K562 (cell line): Measurements from ENCODE around the gene TMEM87A. TPM values are rescaled to one million over a fixed set of nuclear protein-coding genes. Genes with fewer than 3 reads are reported as not detected.

ENCODE experiments used
- ETV1 ChIP-seq: fragments of 450-650 bp; conservative IDR thresholded peaks from 2 replicates; pipeline ENCODE4 v1.6.1; 2016; ENCODE audit warnings: missing genetic modification characterization, control low read depth, low read depth, missing compliant biosample characterization
- GTF3C2 ChIP-seq: IDR thresholded peaks from 3 replicates; pipeline ENCODE4 v1.6.1; 2011; ENCODE audit warnings: borderline replicate concordance, mild to moderate bottlenecking, moderate library complexity; ENCODE audit not compliant: insufficient read length; ENCODE audit errors: extremely low read depth
- HDAC6 ChIP-seq: IDR thresholded peaks from 2 replicates; pipeline ENCODE4 v1.6.1; 2012; ENCODE audit warnings: low read depth, mild to moderate bottlenecking, control low read depth, inconsistent platforms, low read length, moderate library complexity
- MAFG ChIP-seq: fragments of 450-650 bp; conservative IDR thresholded peaks from 2 replicates; pipeline ENCODE4 v1.6.1; 2016; ENCODE audit warnings: missing genetic modification characterization, missing compliant biosample characterization
- NFRKB ChIP-seq: fragments of 450-650 bp; IDR thresholded peaks from 2 replicates; pipeline ENCODE4 v1.6.1; 2016; ENCODE audit warnings: low read depth
- PHB ChIP-seq: fragments of 250-450 bp; sonication (Bioruptor Pico); IDR thresholded peaks from 2 replicates; pipeline ENCODE4 v1.5.0; 2021
- PRPF4 ChIP-seq: fragments of 200-400 bp; formaldehyde crosslinking; IDR thresholded peaks from one replicate; pipeline ENCODE4 v1.6.1; 2017; ENCODE audit warnings: low read length, low read depth, mild to moderate bottlenecking; ENCODE audit not compliant: insufficient read depth, poor library complexity, severe bottlenecking
- TAF7 ChIP-seq: fragments of 450-650 bp; IDR thresholded peaks from 2 replicates; pipeline ENCODE4 v1.6.1; 2016; ENCODE audit warnings: missing genetic modification characterization, missing compliant biosample characterization
- TSC22D4 ChIP-seq: fragments of 450-650 bp; IDR thresholded peaks from 2 replicates; pipeline ENCODE4 v1.6.1; 2016; ENCODE audit warnings: missing genetic modification characterization, missing biosample characterization, control low read depth
- ZNF24 ChIP-seq: fragments of 450-650 bp; IDR thresholded peaks from 2 replicates; pipeline ENCODE4 v1.6.1; 2016
- ZNF780A ChIP-seq: fragments of 250-450 bp; sonication (Bioruptor Pico); IDR thresholded peaks from 2 replicates; pipeline ENCODE4 v1.5.0; 2021; ENCODE audit warnings: mild to moderate bottlenecking
- polyA plus RNA-seq, 8 experiments: library from polyadenylated mRNA; depleted of rRNA in 4 of 8; stranded (reverse) in 5 of 8; unstranded in 3 of 8; fragments of >200 nt; fragmentation: Nextera tagmentation in 2 of 8; fragmentation: Illumina TruSeq in 1 of 8; extraction: Ambion mirVana in 2 of 8; extraction: Trizol in 1 of 8; gene quantifications; 2 replicates each; pipeline versions ENCODE4 v1.2.1 to v1.2.3, GENCODE V29; 2011 to 2014; ENCODE audit warnings: inconsistent platforms in 1 of 8, missing spikeins in 1 of 8
- total RNA-seq, 7 experiments: library from RNA; depleted of rRNA in 6 of 7; stranded (reverse); fragments of >200 nt in 6 of 7; fragmentation: Illumina TruSeq in 2 of 7; extraction: Trizol in 2 of 7; gene quantifications; 2 replicates each; pipeline versions ENCODE4 v1.2.1 to v1.2.3, GENCODE V29; 2011 to 2021; ENCODE audit warnings: low replicate concordance in 1 of 7
- TF ChIP-seq, protein P1 (sequence below): sonication (generic); formaldehyde crosslinking; IDR thresholded peaks from 2 replicates; pipeline ENCODE4 v1.8.0; 2022; ENCODE audit warnings: mild to moderate bottlenecking, low read depth, missing genetic modification reagents
- TF ChIP-seq, protein P2 (sequence below): sonication (generic); formaldehyde crosslinking; IDR thresholded peaks from 2 replicates; pipeline ENCODE4 v1.8.0; 2023; ENCODE audit warnings: mild to moderate bottlenecking, missing genetic modification reagents
- TF ChIP-seq, protein P3 (sequence below): fragments of 250-450 bp; sonication (Bioruptor Pico); IDR thresholded peaks from 2 replicates; pipeline ENCODE4 v1.5.1; 2021; ENCODE audit warnings: mild to moderate bottlenecking

Gene TMEM87A
- total and polyA plus RNA-seq, 9 of the 15 experiments (the other 6 are each of a cell fraction or from before 2014, with no cell fraction given), result 16.6 to 43.3 (median 29.6) TPM

DNA sequence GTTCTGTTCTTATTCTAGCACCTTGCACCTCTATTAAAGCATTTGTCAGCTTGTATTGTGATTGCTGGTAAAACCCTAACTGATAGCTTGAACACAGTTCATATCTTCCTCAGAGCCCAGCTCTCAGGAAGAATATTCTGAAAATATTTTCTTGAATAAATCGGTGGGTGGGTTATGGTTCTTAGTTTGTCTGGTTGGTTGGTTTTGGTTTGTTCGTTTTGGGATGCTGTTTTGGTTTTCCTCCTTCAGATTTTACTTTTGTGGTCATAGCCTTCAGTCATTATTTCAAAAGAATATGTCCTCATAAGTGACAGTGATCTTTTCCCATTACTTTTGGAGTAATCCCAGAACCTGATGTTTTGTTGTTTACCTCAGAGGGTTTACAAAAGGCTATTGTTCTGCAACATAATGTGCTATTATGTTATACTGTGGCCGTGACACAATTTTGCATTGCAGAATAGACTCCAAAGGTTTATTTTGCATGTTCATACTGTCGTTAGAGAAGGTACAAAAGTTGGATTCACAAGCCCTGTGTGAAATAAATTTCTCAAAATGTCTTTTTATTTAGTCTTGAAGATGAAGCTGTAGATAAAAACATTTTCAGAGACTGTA lies 2.7 kb upstream of the TMEM87A start (continued):
- TF ChIP-seq PRPF4, result no peak
- no peak for TF ChIP-seq HDAC6
- TF ChIP-seq ZNF24, result no peak
- TF ChIP-seq, protein P1, sequence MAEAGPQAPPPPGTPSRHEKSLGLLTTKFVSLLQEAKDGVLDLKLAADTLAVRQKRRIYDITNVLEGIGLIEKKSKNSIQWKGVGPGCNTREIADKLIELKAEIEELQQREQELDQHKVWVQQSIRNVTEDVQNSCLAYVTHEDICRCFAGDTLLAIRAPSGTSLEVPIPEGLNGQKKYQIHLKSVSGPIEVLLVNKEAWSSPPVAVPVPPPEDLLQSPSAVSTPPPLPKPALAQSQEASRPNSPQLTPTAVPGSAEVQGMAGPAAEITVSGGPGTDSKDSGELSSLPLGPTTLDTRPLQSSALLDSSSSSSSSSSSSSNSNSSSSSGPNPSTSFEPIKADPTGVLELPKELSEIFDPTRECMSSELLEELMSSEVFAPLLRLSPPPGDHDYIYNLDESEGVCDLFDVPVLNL (CRISPR knock-in tag), result no peak
- no peak for TF ChIP-seq TSC22D4 (tag)
- TF ChIP-seq NFRKB, result no peak
- TF ChIP-seq ZNF780A, result no peak
- TF ChIP-seq, protein P2, sequence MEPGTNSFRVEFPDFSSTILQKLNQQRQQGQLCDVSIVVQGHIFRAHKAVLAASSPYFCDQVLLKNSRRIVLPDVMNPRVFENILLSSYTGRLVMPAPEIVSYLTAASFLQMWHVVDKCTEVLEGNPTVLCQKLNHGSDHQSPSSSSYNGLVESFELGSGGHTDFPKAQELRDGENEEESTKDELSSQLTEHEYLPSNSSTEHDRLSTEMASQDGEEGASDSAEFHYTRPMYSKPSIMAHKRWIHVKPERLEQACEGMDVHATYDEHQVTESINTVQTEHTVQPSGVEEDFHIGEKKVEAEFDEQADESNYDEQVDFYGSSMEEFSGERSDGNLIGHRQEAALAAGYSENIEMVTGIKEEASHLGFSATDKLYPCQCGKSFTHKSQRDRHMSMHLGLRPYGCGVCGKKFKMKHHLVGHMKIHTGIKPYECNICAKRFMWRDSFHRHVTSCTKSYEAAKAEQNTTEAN, result no peak
- TF ChIP-seq MAFG (tag), result no peak
- TF ChIP-seq, protein P3, sequence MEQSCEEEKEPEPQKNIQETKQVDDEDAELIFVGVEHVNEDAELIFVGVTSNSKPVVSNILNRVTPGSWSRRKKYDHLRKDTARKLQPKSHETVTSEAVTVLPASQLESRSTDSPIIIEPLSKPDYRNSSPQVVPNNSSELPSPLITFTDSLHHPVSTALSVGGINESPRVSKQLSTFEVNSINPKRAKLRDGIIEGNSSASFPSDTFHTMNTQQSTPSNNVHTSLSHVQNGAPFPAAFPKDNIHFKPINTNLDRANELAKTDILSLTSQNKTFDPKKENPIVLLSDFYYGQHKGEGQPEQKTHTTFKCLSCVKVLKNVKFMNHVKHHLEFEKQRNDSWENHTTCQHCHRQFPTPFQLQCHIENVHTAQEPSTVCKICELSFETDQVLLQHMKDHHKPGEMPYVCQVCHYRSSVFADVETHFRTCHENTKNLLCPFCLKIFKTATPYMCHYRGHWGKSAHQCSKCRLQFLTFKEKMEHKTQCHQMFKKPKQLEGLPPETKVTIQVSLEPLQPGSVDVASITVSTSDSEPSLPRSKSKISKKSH (CRISPR knock-in tag), result no peak
- no peak for TF ChIP-seq ETV1 (tag)
- TF ChIP-seq PHB (CRISPR knock-in tag), result no peak
- no peak for TF ChIP-seq GTF3C2
- TF ChIP-seq TAF7 (tag), result peak; percentile 11; the same call in 1 of the 2 replicates
